SH-SY5Y (cell line): ENCODE results near the gene PARD3.

Experiments
- GATA2 ChIP-seq: IDR thresholded peaks from 2 replicates; pipeline ENCODE4 v1.6.1; 2011; ENCODE audit warnings: mild to moderate bottlenecking, low read depth, low read length
- GATA3 ChIP-seq: IDR thresholded peaks from 2 replicates; pipeline ENCODE4 v1.6.1; 2011; ENCODE audit warnings: low read depth, mild to moderate bottlenecking, low read length, moderate library complexity

The PARD3 gene

GRCh38 chr10:34228066-34228465 is 587.0 kb downstream of the PARD3 start:
- no peak for TF ChIP-seq GATA3

DNA sequence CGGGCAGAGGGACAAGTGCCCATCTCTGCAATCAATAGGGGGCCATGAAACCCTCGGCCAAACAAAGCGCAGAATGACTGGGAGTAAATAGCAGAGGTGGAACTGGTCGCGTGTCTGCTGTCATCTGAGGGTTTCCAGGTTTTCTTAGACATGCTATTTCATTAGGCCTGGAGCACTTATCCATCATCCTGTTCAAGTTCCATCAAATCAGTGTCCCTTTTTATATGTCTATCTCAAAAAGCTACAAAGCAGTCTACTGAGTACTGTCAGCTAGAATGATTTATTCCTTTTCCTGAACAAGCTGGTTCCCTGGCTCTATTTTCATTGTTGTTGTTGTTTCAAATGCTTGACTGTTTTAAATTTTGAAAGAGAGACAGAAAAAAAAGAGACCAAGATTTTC is 590.5 kb downstream of the PARD3 start:
- no peak for TF ChIP-seq GATA3
- TF ChIP-seq GATA2, result no peak

DNA sequence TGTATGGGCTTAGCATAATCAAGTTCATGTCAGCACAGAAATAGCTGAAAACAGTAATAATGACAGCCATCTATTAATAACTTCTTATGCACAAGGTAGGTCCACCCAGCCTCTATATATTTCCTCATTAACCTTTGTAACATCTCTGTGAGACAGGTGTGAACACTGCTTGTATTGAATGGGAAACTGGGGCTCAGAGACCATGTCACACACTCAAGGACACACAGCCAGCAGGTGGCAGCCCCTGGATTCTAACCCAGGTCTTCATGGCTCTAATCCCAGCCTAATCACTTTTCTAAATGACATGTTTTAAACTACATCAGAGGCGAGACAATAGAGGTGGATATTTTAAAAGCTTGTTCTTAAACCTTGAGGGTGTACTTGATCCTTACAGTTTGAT is 591.4 kb downstream of the PARD3 start:
- TF ChIP-seq GATA2, result no peak

DNA sequence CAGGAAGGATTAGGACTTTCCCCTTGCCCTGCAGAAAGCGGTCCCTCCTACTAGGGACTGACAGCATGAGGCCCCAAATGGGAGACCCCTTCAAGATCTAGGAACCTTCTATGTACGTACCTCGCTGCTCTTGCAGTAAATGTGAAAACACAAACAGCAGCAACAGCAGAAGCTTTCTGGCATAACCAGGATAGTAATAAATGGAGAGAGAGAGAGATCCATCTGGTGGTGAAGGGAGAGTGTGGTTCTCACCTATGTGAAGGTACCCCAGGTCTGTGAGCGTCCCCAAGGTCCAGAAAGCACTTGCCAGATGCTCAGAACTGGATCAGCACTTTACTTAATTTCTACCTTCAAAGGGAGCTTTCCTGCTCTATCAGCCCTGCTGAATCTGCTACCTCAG is 592.7 kb downstream of the PARD3 start:
- TF ChIP-seq GATA3 (no peak), GATA2 (no peak)

GRCh38 chr10:34219753-34220548 is 595.1 kb downstream of the PARD3 start:
- no peak for TF ChIP-seq GATA2
- TF ChIP-seq GATA3, result no peak

DNA sequence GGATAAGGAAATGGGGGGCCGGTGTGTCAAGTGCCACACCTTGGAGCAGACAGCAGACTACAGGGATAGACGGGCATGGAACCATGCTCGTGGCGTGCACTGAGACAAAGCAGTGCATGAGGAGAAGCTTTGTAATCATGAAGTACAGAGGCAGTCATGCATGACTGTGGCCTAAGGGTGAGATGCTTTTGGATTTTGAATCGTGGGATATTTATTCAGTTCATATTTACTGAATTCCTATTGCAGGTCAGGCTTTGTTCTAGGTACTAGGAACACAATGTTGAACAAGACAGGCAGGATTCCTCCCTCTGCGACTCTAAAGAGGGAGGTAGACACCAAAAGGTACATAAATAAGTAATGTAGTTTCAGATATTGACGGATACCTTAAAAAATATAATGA is 597.6 kb downstream of the PARD3 start:
- no peak for TF ChIP-seq GATA2
- no peak for TF ChIP-seq GATA3

- peak; percentile 82 for TF ChIP-seq GATA2
- TF ChIP-seq GATA3, result peak; percentile 74
Measured at GRCh38 chr10:34216348-34216945, 598.6 kb downstream of the PARD3 start.

DNA sequence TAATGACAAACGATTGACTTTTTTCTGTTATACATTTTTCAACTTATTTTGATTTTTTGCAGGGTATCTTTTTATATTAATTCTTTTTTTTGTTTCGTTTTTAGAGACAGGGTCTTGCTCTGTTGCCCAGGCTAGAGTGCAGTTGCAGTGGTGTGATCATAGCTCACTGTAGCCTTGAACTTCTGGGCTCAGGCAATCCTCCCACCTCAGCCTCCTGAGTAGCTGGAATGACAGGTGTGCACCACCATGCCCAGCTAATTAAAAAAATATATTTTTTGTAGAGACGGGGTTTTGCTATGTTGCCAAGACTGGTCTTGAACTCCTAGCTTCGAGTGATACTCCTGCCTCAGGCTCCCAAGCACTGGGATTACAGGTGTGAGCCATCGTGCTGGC is 601.3 kb downstream of the PARD3 start:
- TF ChIP-seq GATA2, result no peak
- no peak for TF ChIP-seq GATA3

GRCh38 chr10:34213193-34213804 is 601.8 kb downstream of the PARD3 start:
- TF ChIP-seq GATA2 (no peak), GATA3 (no peak)

DNA sequence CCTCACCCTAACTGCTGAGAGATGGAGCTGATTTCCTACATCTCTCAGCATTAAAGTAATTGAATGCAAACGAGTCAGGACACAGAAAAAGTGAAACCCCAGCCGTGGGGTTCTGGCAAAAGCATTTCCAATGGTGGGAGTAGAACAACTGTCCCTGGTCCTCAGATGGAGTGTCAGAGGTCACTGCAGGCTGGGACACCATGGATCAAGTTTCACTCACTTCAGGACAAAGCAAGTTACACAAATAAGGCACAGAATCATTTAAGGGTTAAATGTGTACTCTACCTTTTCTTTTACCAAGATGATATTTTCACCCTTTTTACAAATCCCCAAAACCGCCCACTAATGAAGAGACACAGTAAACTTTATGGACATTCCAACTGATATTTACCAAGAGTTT is 607.8 kb downstream of the PARD3 start:
- no peak for TF ChIP-seq GATA2
- no peak for TF ChIP-seq GATA3

- TF ChIP-seq GATA3, result no peak
- no peak for TF ChIP-seq GATA2
Measured at GRCh38 chr10:34206935-34207268, 608.2 kb downstream of the PARD3 start.

DNA sequence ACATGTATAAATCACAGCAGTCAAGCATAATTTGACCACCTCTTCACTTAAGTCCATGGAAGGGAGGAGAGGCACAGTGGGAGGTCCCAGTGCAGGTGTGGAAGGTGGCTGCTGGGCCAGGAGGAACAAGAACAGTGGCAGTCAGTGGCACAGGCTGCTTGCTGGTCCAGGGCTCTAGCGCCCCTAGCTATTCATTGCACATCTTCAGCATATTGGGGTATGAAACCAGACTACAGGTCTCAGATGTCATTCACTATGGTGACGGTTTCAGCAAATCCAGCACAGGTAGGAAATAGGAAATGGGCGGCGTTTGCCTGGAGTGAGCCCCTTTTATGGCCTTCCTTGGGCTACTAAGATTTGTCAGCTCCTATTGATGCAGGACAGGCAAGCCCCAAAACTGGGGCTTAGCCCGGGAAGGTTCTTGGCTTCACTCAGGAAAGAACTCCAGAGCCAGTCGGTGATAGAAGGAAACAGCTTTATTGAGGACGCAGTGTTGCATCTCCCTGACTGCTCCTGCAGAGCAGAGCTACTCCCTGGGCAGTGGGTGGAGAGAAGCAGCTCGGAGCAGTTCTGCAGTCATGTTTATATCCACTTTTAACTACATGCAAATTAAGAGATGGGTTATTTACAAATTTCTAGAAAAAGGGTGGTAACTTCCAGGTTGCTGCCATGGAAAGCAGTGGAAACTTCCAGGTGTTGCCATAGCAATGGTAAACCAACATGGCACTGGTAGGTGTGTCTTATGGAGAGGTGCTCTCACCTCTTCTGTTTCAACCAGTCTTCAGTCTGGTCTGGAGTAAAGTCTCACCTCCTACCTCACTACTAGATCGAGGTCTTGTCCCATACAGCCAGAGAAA is 608.8 kb downstream of the PARD3 start:
- no peak for TF ChIP-seq GATA2
- no peak for TF ChIP-seq GATA3

DNA sequence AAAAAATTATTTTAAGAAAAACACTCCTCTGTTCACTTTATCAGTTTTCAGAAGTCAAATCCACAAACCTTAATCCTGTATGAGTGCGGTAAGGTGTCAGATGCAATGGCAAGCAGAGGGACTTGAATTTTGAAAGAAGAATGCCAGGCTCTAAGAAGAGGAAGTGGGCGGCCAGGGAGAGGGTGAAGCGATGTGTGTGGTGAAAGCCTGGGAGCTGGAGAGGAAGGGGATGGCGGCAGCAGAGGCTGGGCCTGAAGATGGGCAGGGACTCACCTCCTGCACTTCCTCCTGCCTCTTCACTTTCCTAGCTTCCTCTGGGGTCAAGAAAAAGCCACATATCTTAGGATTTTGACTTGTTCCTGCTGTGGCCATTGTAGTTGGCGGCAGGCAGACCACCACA is 609.6 kb downstream of the PARD3 start:
- no peak for TF ChIP-seq GATA2
- TF ChIP-seq GATA3, result no peak

- TF ChIP-seq GATA3 (no peak), GATA2 (no peak)
Measured at GRCh38 chr10:34203966-34204630, 611.0 kb downstream of the PARD3 start.

- peak; percentile 31; the same call in 1 of the 2 replicates for TF ChIP-seq GATA2
- no peak for TF ChIP-seq GATA3
Measured at GRCh38 chr10:34200355-34200901, 614.7 kb downstream of the PARD3 start.
